GM10266 (cell line): ENCODE data around the gene BTN3A1.

Source experiments
- DNase-seq: peaks from one replicate; pipeline ENCODE4 v3.0.0; 2012; ENCODE audit errors: extremely low spot score
- TF ChIP-seq, protein P1 (sequence below): IDR thresholded peaks from 2 replicates; pipeline ENCODE4 v1.5.1; 2012; ENCODE audit warnings: mild to moderate bottlenecking, low read depth; ENCODE audit not compliant: control insufficient read depth, insufficient read depth; ENCODE audit errors: missing control alignments

BTN3A1 gene

DNA sequence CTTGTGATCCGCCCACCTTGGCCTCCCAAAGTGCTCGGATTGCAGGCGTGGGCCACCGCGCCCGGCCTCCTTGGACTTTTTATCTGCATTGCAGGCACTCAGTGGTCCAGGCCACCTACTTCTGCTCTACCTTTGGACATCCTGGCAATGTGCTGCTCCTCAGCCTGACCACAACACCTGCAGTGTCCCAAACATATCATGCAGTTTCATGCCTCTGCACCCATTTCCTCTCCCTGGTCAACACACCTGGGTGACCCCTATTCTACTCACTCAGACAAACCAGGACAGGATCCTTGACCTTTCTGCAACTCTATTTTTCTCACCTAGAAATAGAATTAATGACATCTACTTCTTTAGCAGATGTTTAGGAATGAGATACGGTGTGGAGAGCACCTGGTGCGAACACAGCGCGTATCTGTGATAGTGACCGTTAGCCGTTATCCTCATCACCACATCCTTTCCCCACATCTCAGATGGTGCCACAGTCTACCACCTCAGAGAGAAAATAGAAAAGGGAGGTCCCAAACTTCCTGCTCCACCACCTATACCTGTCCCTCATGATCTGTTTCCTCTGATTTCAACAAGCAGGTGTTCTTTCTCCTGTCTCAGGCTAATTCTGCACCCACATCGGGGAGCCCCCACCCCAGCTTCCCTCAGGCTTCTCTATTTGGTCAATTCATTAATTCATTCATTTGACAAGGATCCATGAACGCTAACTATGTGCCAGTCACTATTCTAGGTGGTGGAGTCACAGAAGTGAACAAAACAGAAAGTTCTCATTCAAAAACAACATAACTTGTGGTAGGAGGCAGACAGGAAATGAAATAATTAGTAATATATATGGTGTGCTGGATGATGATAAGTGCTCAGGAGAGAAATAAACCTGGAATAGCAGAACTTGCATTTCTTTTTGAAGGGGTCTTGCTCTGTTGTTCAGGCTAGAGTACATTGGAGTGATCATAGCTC, 41.3 kb upstream of the BTN3A1 start:
- no peak for DNase-seq
- TF ChIP-seq, protein P1, sequence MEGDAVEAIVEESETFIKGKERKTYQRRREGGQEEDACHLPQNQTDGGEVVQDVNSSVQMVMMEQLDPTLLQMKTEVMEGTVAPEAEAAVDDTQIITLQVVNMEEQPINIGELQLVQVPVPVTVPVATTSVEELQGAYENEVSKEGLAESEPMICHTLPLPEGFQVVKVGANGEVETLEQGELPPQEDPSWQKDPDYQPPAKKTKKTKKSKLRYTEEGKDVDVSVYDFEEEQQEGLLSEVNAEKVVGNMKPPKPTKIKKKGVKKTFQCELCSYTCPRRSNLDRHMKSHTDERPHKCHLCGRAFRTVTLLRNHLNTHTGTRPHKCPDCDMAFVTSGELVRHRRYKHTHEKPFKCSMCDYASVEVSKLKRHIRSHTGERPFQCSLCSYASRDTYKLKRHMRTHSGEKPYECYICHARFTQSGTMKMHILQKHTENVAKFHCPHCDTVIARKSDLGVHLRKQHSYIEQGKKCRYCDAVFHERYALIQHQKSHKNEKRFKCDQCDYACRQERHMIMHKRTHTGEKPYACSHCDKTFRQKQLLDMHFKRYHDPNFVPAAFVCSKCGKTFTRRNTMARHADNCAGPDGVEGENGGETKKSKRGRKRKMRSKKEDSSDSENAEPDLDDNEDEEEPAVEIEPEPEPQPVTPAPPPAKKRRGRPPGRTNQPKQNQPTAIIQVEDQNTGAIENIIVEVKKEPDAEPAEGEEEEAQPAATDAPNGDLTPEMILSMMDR: no peak

DNA sequence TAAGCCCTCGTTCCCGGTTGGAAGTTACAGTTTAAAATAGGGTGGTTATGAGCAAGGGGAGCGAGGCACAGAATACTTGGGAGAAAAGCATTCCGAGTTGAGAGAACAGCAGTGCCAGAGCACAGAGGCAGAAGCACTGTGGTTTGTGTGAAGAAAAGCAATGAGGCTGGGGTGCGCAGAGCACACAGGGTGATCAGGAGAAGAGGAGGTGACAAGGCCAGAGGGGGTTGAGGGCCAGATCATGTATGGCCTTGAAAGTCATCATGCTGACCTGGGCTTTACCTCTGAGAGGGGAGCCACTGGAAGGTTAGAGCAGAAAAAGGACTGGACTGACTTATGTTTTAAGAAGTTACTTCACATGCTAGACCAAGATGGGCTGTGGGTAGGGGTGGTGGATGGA, 40.5 kb upstream of the BTN3A1 start:
- TF ChIP-seq, protein P1: no peak

DNA sequence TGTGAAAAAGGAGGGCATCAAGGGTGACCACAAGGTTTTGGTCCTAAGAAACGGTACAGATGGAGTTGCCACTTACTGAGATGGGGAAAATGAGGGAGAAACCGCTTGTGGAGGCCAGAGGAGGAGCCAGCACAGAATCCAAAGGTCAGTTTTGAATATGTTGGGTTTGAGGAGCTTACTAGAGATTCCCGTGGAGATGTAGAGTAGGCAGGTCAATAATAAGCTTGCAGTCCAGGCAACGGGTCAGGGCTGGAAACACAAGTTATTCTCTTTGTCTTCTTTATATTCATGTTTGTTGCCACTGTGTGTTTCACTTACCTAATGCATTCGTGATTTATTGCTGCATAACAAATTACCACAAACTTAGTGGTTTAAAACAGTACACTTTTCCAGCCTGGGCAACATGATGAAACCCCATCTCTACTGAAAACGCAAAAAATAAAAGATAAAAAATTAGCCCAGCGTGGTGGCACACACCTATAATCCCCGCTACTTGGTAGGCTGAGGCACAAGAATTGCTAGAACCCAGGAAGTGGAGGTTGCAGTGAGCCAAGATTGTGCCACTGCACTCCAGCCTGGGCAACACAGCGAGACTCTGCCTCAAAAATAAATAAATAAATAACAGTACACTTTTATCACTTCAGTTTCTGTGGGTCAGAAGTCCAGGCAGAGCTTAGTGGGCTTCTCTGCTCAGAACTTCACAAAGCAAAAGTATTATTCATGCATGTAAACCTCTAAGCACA, 39.8 kb upstream of the BTN3A1 start:
- TF ChIP-seq, protein P1: no peak

More for the DNA sequence above, 40.5 kb upstream of the BTN3A1 start:
- DNase-seq: no peak

DNA sequence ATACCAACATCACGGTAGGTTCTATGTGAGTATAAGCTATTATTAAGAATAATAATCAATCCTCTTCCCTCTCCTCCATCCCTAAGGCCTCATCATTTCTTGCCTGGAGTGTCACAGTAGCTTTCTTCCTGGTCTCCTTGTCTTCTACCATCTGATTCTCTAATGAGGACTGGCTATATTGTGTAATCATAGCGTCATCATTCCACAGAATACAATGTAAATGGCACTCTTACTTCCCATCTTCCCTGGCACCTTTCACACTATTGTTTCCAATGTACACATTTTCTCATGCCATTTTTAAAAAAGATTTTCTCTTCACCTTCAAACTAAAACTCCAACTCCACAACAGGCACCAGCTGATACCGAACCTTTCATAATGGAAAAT, 39.2 kb upstream of the BTN3A1 start:
- TF ChIP-seq, protein P1: no peak
- DNase-seq: no peak

More for the DNA sequence above, 39.8 kb upstream of the BTN3A1 start:
- DNase-seq: no peak

DNA sequence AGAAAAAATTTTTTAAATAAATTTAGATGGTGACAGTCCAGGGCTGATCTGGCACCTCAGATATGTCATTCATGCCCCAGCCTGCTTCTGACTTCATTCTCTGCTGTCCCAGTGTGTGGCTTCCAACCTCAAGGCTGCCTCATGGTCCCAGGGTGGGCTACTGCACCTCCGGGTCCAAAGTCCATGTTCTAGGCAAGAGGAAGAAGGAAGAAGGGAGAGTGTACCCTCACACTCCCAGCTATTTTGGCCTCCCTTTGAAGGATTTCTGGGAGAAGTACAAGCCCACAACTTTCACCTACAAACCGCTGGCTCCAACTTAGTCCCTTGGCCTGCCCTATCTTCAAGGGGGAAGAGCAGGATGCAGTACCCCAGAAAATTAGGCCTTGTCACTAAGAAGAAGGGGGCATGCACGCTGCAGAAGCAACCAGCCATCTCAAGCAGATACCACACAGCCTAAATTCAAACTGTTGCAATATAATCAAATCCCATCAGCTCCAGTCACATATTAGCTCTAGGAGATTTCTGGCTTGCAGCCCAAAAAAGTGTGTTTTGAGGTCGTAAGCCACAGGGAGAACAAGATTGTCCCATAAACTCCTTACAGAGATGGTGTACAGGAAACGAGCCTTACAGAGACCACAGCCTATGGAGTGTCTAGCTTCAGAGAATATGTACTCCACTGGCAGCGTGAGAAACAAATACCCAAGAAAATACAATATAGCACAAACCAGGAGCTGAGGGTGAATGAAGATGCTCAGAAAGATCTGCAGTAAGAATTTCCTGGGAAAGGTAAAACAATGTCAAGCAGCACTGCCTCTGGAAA, 38.0 kb upstream of the BTN3A1 start:
- TF ChIP-seq, protein P1: no peak
- DNase-seq: no peak

DNA sequence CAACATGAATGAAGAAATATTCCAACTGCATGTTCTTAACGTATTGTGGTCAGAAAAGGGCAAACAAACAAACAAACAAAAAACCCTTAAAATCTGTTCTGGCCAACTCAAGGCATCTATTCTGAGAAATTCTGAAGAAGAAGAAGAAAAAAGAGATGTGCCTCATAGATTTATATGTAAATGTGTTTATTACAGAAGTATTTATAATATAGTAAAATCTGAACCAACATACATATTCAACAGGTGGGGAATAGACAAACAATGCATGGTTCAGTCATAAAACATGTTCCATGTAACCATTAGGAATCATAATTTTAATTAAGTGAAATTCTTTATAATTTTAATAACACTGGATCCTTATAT, 36.5 kb upstream of the BTN3A1 start:
- DNase-seq: no peak
- TF ChIP-seq, protein P1: no peak
